Fibroblast of villous mesenchyme (primary cell): ENCODE measurements around the gene CDY2A. TPM values are rescaled to one million over a fixed set of nuclear protein-coding genes. Genes with fewer than 3 reads are reported as not detected.
"Not testable (repeated sequence)": the region's sequence is repeated elsewhere in the genome, so short reads cannot be mapped to it uniquely, and the experiment has no call there.

ENCODE experiments used
- DNase-seq: peaks from one replicate; pipeline ENCODE4 v3.0.0-alpha.2; 2010; ENCODE audit warnings: low read depth
- H3K4me3 ChIP-seq: 2 replicates; pipeline ENCODE4 v1.5.1; 2011; ENCODE audit warnings: low read depth, mild to moderate bottlenecking, low read length
- total RNA-seq: library from RNA; depleted of rRNA; stranded (reverse); fragments of >200 nt; gene quantifications from 2 replicates; pipeline ENCODE4 v1.2.3, GENCODE V29; 2012

Gene CDY2A, protein sequence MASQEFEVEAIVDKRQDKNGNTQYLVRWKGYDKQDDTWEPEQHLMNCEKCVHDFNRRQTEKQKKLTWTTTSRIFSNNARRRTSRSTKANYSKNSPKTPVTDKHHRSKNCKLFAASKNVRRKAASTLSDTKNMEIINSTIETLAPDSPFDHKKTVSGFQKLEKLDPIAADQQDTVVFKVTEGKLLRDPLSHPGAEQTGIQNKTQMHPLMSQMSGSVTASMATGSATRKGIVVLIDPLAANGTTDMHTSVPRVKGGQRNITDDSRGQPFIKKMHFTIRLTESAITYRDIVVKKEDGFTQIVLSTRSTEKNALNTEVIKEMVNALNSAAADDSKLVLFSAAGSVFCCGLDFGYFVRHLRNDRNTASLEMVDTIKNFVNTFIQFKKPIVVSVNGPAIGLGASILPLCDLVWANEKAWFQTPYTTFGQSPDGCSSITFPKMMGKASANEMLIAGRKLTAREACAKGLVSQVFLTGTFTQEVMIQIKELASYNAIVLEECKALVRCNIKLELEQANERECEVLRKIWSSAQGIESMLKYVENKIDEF
- not detected in 2 replicates for total RNA-seq

- not testable (repeated sequence) for DNase-seq, H3K4me3 ChIP-seq
Observed at GRCh38 chrY:18025487-18025886, at the start of gene CDY2A. CDY2A (plus strand) TSS chrY:18025787; CDS start chrY:18026115, 328 bp downstream.

DNA sequence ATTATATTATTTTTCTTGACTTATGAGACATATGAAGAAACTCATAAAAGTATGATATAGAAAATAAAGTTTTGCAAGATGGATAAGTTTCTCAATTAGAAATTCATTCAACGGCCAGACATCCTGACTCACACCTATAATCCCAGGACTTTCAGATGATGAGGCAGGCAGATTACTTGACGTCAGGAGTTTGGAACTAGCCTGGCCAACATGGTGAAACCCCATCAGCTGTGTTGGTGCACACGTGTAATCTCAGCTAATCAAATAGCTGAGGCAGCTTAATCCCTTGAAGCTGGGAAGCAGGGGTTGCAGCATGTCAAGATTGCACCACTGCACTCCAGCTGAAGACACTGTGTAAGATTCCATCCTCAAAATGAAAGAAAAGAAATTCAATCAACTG lies 28.0 kb upstream of the CDY2A start:
- not testable (repeated sequence) for H3K4me3 ChIP-seq, DNase-seq

DNA sequence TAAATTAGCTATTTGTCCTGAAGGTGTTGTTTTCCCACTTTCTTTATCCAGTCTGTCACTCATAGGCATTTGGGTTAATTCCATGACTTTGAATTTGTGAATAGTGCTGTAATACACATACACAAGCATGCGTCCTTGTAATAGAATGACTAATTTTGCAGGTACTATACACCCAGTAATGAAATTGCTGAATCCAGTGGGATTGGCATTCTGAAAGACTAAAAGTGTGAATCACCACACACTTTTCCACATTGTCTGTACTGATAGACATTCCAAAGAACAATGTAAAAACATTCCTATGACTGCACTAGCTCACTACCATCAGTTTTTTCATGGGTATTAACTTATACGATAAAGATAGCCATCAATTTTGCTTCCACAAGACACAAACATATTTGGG lies 27.3 kb upstream of the CDY2A start:
- not testable (repeated sequence) for DNase-seq, H3K4me3 ChIP-seq

GRCh38 chrY:18023897-18024296 lies 1.7 kb upstream of the CDY2A start:
- not testable (repeated sequence) for DNase-seq, H3K4me3 ChIP-seq

- H3K4me3 ChIP-seq, DNase-seq: not testable (repeated sequence)
Observed at GRCh38 chrY:18028845-18029244, 3.3 kb downstream of the CDY2A start.

DNA sequence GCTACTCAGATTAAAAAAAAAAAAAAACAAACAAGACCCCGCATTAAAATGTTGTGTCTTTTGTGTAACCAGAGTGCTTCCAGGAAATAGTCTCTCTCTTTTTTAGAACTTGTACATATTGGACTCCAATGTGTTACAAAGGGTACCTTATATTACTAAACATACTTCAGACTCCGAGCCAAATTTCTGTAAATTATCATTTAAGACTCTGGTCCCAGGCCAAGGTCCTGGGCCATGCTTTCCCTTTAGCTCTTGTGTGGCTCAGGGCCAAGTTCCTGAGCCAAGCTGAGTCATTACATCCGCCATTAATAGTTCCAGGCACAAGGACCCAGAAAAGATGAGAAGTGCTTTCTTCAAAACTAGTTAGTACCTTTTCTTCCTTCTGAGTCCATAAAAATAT lies 4.6 kb downstream of the CDY2A start:
- not testable (repeated sequence) for H3K4me3 ChIP-seq, DNase-seq

GRCh38 chrY:18034100-18034814 lies 8.7 kb downstream of the CDY2A start:
- DNase-seq, H3K4me3 ChIP-seq: not testable (repeated sequence)

DNA sequence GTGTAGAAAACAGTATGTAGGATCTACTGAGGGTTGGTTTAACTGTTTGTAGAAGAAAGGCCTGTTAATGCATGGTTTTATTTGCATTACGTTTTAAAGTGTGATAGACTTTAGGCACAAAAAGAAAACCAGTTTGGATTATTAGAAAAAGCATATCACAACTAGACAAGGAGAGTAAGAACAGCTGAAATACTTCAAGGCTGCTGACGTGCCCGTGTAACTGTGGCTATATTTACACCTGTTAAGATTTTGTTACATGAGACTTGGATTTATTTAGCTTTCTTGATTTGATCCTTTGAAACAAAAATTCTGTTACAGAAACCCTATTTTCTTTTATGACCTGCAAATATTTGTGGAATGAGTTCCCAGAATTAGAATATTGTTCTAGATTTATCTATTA lies 9.3 kb downstream of the CDY2A start:
- DNase-seq, H3K4me3 ChIP-seq: not testable (repeated sequence)

DNA sequence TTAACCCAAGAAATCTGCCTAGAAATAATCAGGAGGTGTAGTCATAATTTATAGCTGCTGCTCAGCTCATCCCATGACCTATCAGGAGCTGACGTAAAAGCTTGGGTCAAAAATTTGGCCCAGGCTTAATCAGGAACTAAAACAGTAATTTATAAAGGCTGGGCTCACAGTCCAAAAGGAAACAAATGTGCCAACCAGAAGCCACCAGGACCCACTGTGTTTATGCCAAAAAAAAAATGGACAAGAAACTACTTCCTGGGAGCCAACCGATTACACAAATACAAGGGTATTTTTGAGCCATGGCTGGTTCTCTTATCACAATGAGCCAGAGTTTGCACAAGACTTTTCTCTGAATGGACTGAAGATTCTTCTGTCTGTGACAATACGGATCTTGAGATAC lies 19.4 kb downstream of the CDY2A start:
- DNase-seq, H3K4me3 ChIP-seq: not testable (repeated sequence)

DNA sequence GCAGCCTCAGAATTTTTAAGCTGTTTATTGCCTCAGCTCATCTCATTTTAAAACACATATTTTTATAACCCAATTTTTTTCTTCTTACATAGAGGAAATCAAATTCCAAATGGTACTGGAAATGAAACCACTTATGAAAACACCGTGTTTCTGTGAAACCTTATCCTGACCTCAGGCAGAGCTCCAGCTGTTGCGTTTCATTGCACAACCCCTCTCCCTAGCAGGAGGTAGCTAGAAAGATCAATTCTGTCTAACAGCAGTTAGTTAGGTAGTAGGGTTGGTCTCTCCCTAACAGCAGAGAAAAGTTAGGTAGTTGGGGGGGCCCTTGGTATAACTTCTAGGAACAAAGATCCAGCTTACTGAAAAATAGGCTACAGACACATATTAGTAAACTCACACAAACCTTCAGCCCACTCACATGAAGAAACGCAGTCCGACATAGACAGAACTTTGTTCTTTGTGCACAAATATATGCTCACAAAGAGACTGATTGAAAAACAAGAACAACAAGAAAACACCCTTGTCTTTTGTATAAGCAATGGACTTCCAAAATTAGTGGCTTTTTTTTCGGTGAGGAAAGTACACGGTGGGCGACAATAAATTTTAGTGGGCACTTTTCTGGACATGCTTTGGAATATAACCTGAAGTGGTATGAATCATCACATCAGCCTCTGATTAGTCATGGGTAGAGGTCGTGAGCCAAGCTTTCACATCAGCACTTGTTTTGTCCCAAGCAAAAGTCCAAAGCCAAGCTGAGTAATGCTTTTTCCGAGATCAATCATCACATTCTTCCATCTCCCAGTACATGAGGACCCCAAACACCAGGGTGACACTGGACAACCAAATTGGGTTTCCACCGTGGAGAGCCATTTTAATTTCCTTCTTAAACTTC lies 22.8 kb downstream of the CDY2A start:
- DNase-seq, H3K4me3 ChIP-seq: not testable (repeated sequence)

- DNase-seq, H3K4me3 ChIP-seq: not testable (repeated sequence)
Observed at GRCh38 chrY:18049061-18049460, 23.5 kb downstream of the CDY2A start.

GRCh38 chrY:18056473-18056872 lies 30.9 kb downstream of the CDY2A start:
- DNase-seq: not testable (repeated sequence)

DNA sequence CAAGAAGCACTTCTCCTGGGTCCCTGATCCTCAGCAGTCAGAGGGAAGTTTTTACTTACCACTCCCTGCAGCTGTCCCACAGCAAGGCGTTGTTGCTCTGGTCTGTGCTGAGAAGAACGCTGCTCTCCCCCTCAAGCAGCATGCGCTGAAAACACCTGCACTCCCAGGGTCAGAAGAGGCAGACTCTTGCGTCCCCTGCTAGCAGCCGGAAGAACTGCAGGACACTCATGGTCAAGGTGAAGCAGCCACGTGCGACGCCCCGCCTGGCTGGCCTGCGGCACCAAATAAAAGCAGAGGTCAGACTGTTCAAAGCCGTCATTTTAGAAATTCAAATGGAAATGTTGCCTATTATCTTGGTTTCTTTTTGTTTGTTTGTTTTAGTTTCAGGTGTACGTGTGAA lies 47.9 kb downstream of the CDY2A start:
- not testable (repeated sequence) for H3K4me3 ChIP-seq, DNase-seq

More at GRCh38 chrY:18056473-18056872, 30.9 kb downstream of the CDY2A start:
- H3K4me3 ChIP-seq: not testable (repeated sequence)

Other genes starting within 250 kb of the CDY2A start
- gene CDY2B, start 145.6 kb upstream of the CDY2A start, total RNA-seq: not detected in 2 replicates